GM12878 (cell line): ENCODE data around the gene ARHGAP6. TPM values are rescaled to one million over a fixed set of nuclear protein-coding genes. Genes with fewer than 3 reads are reported as not detected.

Experiments used
- ATAC-seq: fragments of 200-7000 bp; cut with Tn5 transposase; 3 replicates; pipeline ENCODE4 v1.9.1; 2020; ENCODE audit warnings: mild to moderate bottlenecking, moderate library complexity
- BruUV-seq: library from RNA; stranded (reverse); fragments of 400-500 nt; replicated peaks from 2 replicates; lab custom pipeline; 2021; lab: Mats Ljungman, UMichigan
- CTCF ChIA-PET: fragments of 300-600 bp; sonication (Branson Sonifier 250); formaldehyde crosslinking; extraction: SDS; loops from one replicate; lab custom pipeline; 2021; ENCODE audit warnings: inconsistent platforms; lab: Yijun Ruan, JAX
- POLR2A ChIA-PET: fragments of 350-600 bp; formaldehyde crosslinking; extraction: SDS; loops from one replicate; lab custom pipeline; 2021; ENCODE audit warnings: inconsistent platforms; lab: Charles Lee
- RAD21 ChIA-PET: fragments of 300-600 bp; sonication (Branson Sonifier 250); formaldehyde crosslinking; loops from one replicate; lab custom pipeline; 2023; ENCODE audit warnings: antibody characterized with exemption; ENCODE audit not compliant: unreplicated experiment; lab: Charles Lee
- SMC1A ChIA-PET: fragments of 300-600 bp; sonication (Branson Sonifier 250); formaldehyde crosslinking; loops from one replicate; lab custom pipeline; 2023; ENCODE audit not compliant: unreplicated experiment, uncharacterized antibody; lab: Charles Lee
- DNase-seq: peaks from one replicate; pipeline ENCODE4 v3.0.0-alpha.2; 2011; ENCODE audit warnings: low read depth, low spot score
- FAIRE-seq: peaks from 3 replicates; lab custom pipeline; 2011; peaks lifted over from hg19 to GRCh38; lab: Jason Lieb, UNC
- H2AFZ ChIP-seq: 2 replicates; pipeline ENCODE4 v1.6.0; 2011; ENCODE audit warnings: low read depth, low read length, control low read depth; ENCODE audit not compliant: control insufficient read depth
- H3K27ac ChIP-seq: 2 replicates; pipeline ENCODE4 v1.5.1; 2011; ENCODE audit warnings: control low read depth; ENCODE audit not compliant: control insufficient read depth, insufficient read depth
- H3K27me3 ChIP-seq, 2 experiments: replicated peaks in 1 of 2; 2 replicates each; pipeline versions ENCODE4 v1.6.0 to v1.6.1; 2011; ENCODE audit warnings: low read length in 1 of 2; ENCODE audit not compliant: control insufficient read depth in 2 of 2, insufficient read depth in 2 of 2
- H3K36me3 ChIP-seq, 2 experiments: 2 replicates each; pipeline ENCODE4 v1.5.1; 2011; ENCODE audit warnings: low read length in 1 of 2; ENCODE audit not compliant: control insufficient read depth in 2 of 2, insufficient read depth in 2 of 2
- H3K4me1 ChIP-seq: 2 replicates; pipeline ENCODE4 v1.6.1; 2011; ENCODE audit warnings: mild to moderate bottlenecking, low read length, moderate library complexity, mixed read lengths; ENCODE audit not compliant: control insufficient read depth, insufficient read depth
- H3K4me2 ChIP-seq: 2 replicates; pipeline ENCODE4 v1.6.0; 2011; ENCODE audit warnings: control low read depth; ENCODE audit not compliant: control insufficient read depth, insufficient read depth
- H3K4me3 ChIP-seq: fragments of 200-600 bp; sonication (generic); 2 replicates; pipeline ENCODE4 v1.5.1; 2016
- H3K79me2 ChIP-seq: 2 replicates; pipeline ENCODE4 v1.6.0; 2011; ENCODE audit warnings: low read length; ENCODE audit not compliant: control insufficient read depth, insufficient read depth
- H3K9ac ChIP-seq: 2 replicates; pipeline ENCODE4 v1.8.0; 2011; ENCODE audit warnings: low read length, control low read depth, mixed read lengths; ENCODE audit not compliant: control insufficient read depth, insufficient read depth
- H3K9me3 ChIP-seq: replicated peaks from 3 replicates; pipeline ENCODE4 v1.5.1; 2011; ENCODE audit warnings: mild to moderate bottlenecking, low read length; ENCODE audit not compliant: control insufficient read depth, insufficient read depth
- H4K20me1 ChIP-seq: 2 replicates; pipeline ENCODE4 v1.6.0; 2011; ENCODE audit not compliant: control insufficient read depth, insufficient read depth
- ZBED1 ChIP-seq: IDR thresholded peaks from 2 replicates; pipeline ENCODE4 v1.6.1; 2016; ENCODE audit warnings: borderline replicate concordance
- WGBS: methylation state at CpG from one replicate; pipeline ENCODE4 v1.1.6; 2016; ENCODE audit warnings: low lambda C conversion rate; ENCODE audit not compliant: insufficient replicate concordance, insufficient coverage; ENCODE audit errors: missing lambda C conversion rate; 5-methylcytosine and 5-hydroxymethylcytosine counted together
- in situ Hi-C: fragments of 300-500 bp; cut with MboI; formaldehyde crosslinking; loops from 9 replicates; pipeline ENCODE4 v1.14.3; 2018; ENCODE audit warnings: mixed read lengths
- intact Hi-C: fragments of 100-400 bp; cut with micrococcal nuclease; formaldehyde crosslinking; loops from one replicate; pipeline ENCODE4 v1.14.2; 2022; ENCODE audit not compliant: unreplicated experiment
- polyA plus RNA-seq, 11 experiments: library from polyadenylated mRNA; depleted of rRNA in 4 of 11; unstranded in 6 of 11; stranded (reverse) in 5 of 11; fragments of >200 nt; fragmentation: Nextera tagmentation in 4 of 11; fragmentation: Illumina TruSeq in 1 of 11; extraction: Ambion mirVana in 4 of 11; extraction: Trizol in 1 of 11; gene quantifications; 1 replicate in 1 of 11; 2 replicates in 10 of 11; pipeline versions ENCODE4 v1.2.1 to v1.2.3, GENCODE V29; 2011 to 2016; ENCODE audit warnings: inconsistent platforms in 2 of 11, missing spikeins in 2 of 11, low read depth in 1 of 11
- total RNA-seq, 4 experiments: library from RNA; depleted of rRNA in 3 of 4; stranded (reverse); fragments of >200 nt in 3 of 4; fragmentation: Illumina TruSeq in 1 of 4; extraction: Trizol in 1 of 4; gene quantifications; 2 replicates each; pipeline versions ENCODE4 v1.2.1 to v1.2.3, GENCODE V29; 2013 to 2021
- TF ChIP-seq, protein P1 (sequence below): fragments of 450-650 bp; IDR thresholded peaks from 2 replicates; pipeline ENCODE4 v1.6.1; 2016; ENCODE audit warnings: mild to moderate bottlenecking
- TF ChIP-seq, protein P2 (sequence below): fragments of 450-650 bp; IDR thresholded peaks from 2 replicates; pipeline ENCODE4 v1.6.1; 2017; ENCODE audit warnings: mild to moderate bottlenecking
- TF ChIP-seq, protein P3 (sequence below): IDR thresholded peaks from 2 replicates; pipeline ENCODE4 v1.6.1; 2012; ENCODE audit warnings: improper control_type of control experiment, low read depth, low read length; ENCODE audit not compliant: insufficient replicate concordance

ARHGAP6 gene
- total and polyA plus RNA-seq, 10 of the 15 experiments (the other 5 are each of a cell fraction or from before 2014, with no cell fraction given): 0.20 to 1.8 (median 0.76) TPM

- Histone ChIP-seq H3K9me3 (no peaks in the 10 kb centered on the region), H3K27ac (no peak overlapping the region), H3K4me2 (no peak overlapping the region), H2AFZ (no peak overlapping the region), H3K4me1 (no peaks in the 10 kb centered on the region), H3K36me3 (no peaks in the 10 kb centered on the region), H3K27me3 (no peaks in the 10 kb centered on the region), H3K4me3 (no peak overlapping the region), H3K79me2 (no peaks in the 10 kb centered on the region), H3K9ac (no peak overlapping the region), H4K20me1 (no peaks in the 10 kb centered on the region)
- WGBS: 52% methylated on average over 2 of the region's 2 CpGs
- SMC1A ChIA-PET: no interaction called here
- TF ChIP-seq, protein P1, sequence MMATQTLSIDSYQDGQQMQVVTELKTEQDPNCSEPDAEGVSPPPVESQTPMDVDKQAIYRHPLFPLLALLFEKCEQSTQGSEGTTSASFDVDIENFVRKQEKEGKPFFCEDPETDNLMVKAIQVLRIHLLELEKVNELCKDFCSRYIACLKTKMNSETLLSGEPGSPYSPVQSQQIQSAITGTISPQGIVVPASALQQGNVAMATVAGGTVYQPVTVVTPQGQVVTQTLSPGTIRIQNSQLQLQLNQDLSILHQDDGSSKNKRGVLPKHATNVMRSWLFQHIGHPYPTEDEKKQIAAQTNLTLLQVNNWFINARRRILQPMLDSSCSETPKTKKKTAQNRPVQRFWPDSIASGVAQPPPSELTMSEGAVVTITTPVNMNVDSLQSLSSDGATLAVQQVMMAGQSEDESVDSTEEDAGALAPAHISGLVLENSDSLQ: no peak
- TF ChIP-seq ZBED1: no peak
- TF ChIP-seq, protein P2, sequence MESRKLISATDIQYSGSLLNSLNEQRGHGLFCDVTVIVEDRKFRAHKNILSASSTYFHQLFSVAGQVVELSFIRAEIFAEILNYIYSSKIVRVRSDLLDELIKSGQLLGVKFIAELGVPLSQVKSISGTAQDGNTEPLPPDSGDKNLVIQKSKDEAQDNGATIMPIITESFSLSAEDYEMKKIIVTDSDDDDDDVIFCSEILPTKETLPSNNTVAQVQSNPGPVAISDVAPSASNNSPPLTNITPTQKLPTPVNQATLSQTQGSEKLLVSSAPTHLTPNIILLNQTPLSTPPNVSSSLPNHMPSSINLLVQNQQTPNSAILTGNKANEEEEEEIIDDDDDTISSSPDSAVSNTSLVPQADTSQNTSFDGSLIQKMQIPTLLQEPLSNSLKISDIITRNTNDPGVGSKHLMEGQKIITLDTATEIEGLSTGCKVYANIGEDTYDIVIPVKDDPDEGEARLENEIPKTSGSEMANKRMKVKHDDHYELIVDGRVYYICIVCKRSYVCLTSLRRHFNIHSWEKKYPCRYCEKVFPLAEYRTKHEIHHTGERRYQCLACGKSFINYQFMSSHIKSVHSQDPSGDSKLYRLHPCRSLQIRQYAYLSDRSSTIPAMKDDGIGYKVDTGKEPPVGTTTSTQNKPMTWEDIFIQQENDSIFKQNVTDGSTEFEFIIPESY: no peak
- TF ChIP-seq, protein P3, sequence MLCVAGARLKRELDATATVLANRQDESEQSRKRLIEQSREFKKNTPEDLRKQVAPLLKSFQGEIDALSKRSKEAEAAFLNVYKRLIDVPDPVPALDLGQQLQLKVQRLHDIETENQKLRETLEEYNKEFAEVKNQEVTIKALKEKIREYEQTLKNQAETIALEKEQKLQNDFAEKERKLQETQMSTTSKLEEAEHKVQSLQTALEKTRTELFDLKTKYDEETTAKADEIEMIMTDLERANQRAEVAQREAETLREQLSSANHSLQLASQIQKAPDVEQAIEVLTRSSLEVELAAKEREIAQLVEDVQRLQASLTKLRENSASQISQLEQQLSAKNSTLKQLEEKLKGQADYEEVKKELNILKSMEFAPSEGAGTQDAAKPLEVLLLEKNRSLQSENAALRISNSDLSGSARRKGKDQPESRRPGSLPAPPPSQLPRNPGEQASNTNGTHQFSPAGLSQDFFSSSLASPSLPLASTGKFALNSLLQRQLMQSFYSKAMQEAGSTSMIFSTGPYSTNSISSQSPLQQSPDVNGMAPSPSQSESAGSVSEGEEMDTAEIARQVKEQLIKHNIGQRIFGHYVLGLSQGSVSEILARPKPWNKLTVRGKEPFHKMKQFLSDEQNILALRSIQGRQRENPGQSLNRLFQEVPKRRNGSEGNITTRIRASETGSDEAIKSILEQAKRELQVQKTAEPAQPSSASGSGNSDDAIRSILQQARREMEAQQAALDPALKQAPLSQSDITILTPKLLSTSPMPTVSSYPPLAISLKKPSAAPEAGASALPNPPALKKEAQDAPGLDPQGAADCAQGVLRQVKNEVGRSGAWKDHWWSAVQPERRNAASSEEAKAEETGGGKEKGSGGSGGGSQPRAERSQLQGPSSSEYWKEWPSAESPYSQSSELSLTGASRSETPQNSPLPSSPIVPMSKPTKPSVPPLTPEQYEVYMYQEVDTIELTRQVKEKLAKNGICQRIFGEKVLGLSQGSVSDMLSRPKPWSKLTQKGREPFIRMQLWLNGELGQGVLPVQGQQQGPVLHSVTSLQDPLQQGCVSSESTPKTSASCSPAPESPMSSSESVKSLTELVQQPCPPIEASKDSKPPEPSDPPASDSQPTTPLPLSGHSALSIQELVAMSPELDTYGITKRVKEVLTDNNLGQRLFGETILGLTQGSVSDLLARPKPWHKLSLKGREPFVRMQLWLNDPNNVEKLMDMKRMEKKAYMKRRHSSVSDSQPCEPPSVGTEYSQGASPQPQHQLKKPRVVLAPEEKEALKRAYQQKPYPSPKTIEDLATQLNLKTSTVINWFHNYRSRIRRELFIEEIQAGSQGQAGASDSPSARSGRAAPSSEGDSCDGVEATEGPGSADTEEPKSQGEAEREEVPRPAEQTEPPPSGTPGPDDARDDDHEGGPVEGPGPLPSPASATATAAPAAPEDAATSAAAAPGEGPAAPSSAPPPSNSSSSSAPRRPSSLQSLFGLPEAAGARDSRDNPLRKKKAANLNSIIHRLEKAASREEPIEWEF: no peak
- RAD21 ChIA-PET: no interaction called here
- BruUV-seq: no TSS peak
- CTCF ChIA-PET: no interaction called here
- no peak for DNase-seq
- POLR2A ChIA-PET: no interaction called here
- in situ Hi-C loops (no loop called here), intact Hi-C loops (loop anchor here (5.0 kb wide), 1 partner anchor 122 kb away; no protein-coding TSS in a partner anchor)
- FAIRE-seq: no peak
- no peak for ATAC-seq
These were observed 161.5 kb downstream of the ARHGAP6 start for GRCh38 chrX:11504234-11504633.
